Measurements from ENCODE around the gene DNAJC15. TPM values are rescaled to one million over a fixed set of nuclear protein-coding genes. Genes with fewer than 3 reads are reported as not detected.
A peak's percentile ranks its signal among the peaks of the same experiment; 100 is the strongest.

Gene DNAJC15
- total RNA-seq, 2 experiments from 2014 or later, result 2.2 TPM; not detected in 1

- Histone ChIP-seq H3K4me2 (ENCODE audit: low read length) (peak overlapping the region; percentile 82), H3K4me3 (ENCODE audit: low read depth, low read length, poor library complexity, severe bottlenecking) (peak overlapping the region; percentile 63), H4K20me1 (ENCODE audit: insufficient read depth, low read length) (no peaks in the 10 kb centered on the region), H2AFZ (ENCODE audit: low read length) (peak overlapping the region; percentile 90), H3K79me2 (ENCODE audit: insufficient read depth, low read depth, low read length) (no peaks in the 10 kb centered on the region), H3K27ac (ENCODE audit: low read depth, low read length, poor library complexity, severe bottlenecking) (peak overlapping the region; percentile 9), H3K4me1 (ENCODE audit: insufficient read depth, low read length, poor library complexity, severe bottlenecking) (peaks cover 15% of the 10 kb centered on the region), H3K9me3 (ENCODE audit: low read length) (no peaks in the 10 kb centered on the region), H3K9me2 (ENCODE audit: insufficient read depth, low read length) (no peaks in the 10 kb centered on the region), H3K36me3 (ENCODE audit: insufficient read depth, low read length) (no peaks in the 10 kb centered on the region)
- CTCF ChIA-PET (ENCODE audit: unreplicated experiment), result no interaction called here
- DNase-seq (ENCODE audit: low spot score), result no peak
- TF ChIP-seq CTCF (conservative IDR thresholded peaks at IDR 0.05; ENCODE audit: low read length), result no peak
- TF ChIP-seq EZH2phosphoT487 (IDR thresholded peaks at IDR 0.05; ENCODE audit: borderline replicate concordance, low read depth, low read length), result no peak
- POLR2A ChIA-PET, result interaction anchor here (0.6 kb wide), 1 partner anchor 456 kb away, joined by 3 read pairs; no protein-coding TSS in a partner anchor
- no TSS peak for BruUV-seq (replicated peaks)
- intact Hi-C loops (cut with micrococcal nuclease; ENCODE audit: unreplicated experiment), result no loop called here
These were observed 30.6 kb upstream of the DNAJC15 start for GRCh38 chr13:42992764-42993122.

GRCh38 chr13:42994878-42995277 is 28.5 kb upstream of the DNAJC15 start:
- no peak for DNase-seq (ENCODE audit: low spot score)
- no peaks in the 10 kb centered on the region for H4K20me1 ChIP-seq (ENCODE audit: insufficient read depth, low read length)
- H3K27ac ChIP-seq (ENCODE audit: low read depth, low read length, poor library complexity, severe bottlenecking), result no peak overlapping the region
- no TSS peak for BruUV-seq (replicated peaks)
- H3K4me2 ChIP-seq (ENCODE audit: low read length), result no peak overlapping the region
- H3K4me3 ChIP-seq (ENCODE audit: low read depth, low read length, poor library complexity, severe bottlenecking), result no peak overlapping the region
- no peaks in the 10 kb centered on the region for H3K79me2 ChIP-seq (ENCODE audit: insufficient read depth, low read depth, low read length)
- no peaks in the 10 kb centered on the region for H3K36me3 ChIP-seq (ENCODE audit: insufficient read depth, low read length)
- TF ChIP-seq CTCF (conservative IDR thresholded peaks at IDR 0.05; ENCODE audit: low read length), result no peak
- no peak for TF ChIP-seq EZH2phosphoT487 (IDR thresholded peaks at IDR 0.05; ENCODE audit: borderline replicate concordance, low read depth, low read length)
- H3K9me3 ChIP-seq (ENCODE audit: low read length), result no peaks in the 10 kb centered on the region
- no peaks in the 10 kb centered on the region for H3K9me2 ChIP-seq (ENCODE audit: insufficient read depth, low read length)
- H2AFZ ChIP-seq (ENCODE audit: low read length), result no peak overlapping the region
- ChIA-PET POLR2A (no interaction called here), CTCF (ENCODE audit: unreplicated experiment) (no interaction called here)
- intact Hi-C loops (cut with micrococcal nuclease; ENCODE audit: unreplicated experiment), result no loop called here
- peaks cover 15% of the 10 kb centered on the region for H3K4me1 ChIP-seq (ENCODE audit: insufficient read depth, low read length, poor library complexity, severe bottlenecking)

GRCh38 chr13:42996584-42996983 is 26.8 kb upstream of the DNAJC15 start:
- H4K20me1 ChIP-seq (ENCODE audit: insufficient read depth, low read length), result no peaks in the 10 kb centered on the region
- no peaks in the 10 kb centered on the region for H3K36me3 ChIP-seq (ENCODE audit: insufficient read depth, low read length)
- POLR2A ChIA-PET, result interaction anchor here (0.7 to 0.9 kb wide), 2 partner anchors 9 to 953 kb away, joined by 3 read pairs; no protein-coding TSS in a partner anchor
- H2AFZ ChIP-seq (ENCODE audit: low read length), result no peak overlapping the region
- TF ChIP-seq EZH2phosphoT487 (IDR thresholded peaks at IDR 0.05; ENCODE audit: borderline replicate concordance, low read depth, low read length) (no peak), CTCF (conservative IDR thresholded peaks at IDR 0.05; ENCODE audit: low read length) (no peak)
- no peak overlapping the region for H3K4me2 ChIP-seq (ENCODE audit: low read length)
- no peaks in the 10 kb centered on the region for H3K9me3 ChIP-seq (ENCODE audit: low read length)
- H3K27ac ChIP-seq (ENCODE audit: low read depth, low read length, poor library complexity, severe bottlenecking), result no peak overlapping the region
- CTCF ChIA-PET (ENCODE audit: unreplicated experiment), result no interaction called here
- BruUV-seq (replicated peaks), result no TSS peak
- H3K79me2 ChIP-seq (ENCODE audit: insufficient read depth, low read depth, low read length), result no peaks in the 10 kb centered on the region
- H3K4me3 ChIP-seq (ENCODE audit: low read depth, low read length, poor library complexity, severe bottlenecking), result no peak overlapping the region
- peaks cover 13% of the 10 kb centered on the region for H3K4me1 ChIP-seq (ENCODE audit: insufficient read depth, low read length, poor library complexity, severe bottlenecking)
- no peaks in the 10 kb centered on the region for H3K9me2 ChIP-seq (ENCODE audit: insufficient read depth, low read length)
- no peak for DNase-seq (ENCODE audit: low spot score)
- intact Hi-C loops (cut with micrococcal nuclease; ENCODE audit: unreplicated experiment), result no loop called here
